HCT116 (cell line): ENCODE data around the gene BTNL8.

Experiments
- JUND ChIP-seq: IDR thresholded peaks from 2 replicates; pipeline ENCODE4 v1.6.1; 2012
- POLR2A ChIP-seq: IDR thresholded peaks from 2 replicates; pipeline ENCODE4 v1.7.0; 2011; ENCODE audit warnings: borderline replicate concordance; ENCODE audit not compliant: insufficient read depth, insufficient read length; ENCODE audit errors: extremely low read depth
- POLR2AphosphoS5 ChIP-seq: IDR thresholded peaks from 2 replicates; pipeline ENCODE4 v1.6.1; 2011; ENCODE audit warnings: mild to moderate bottlenecking, low read depth, low read length, moderate library complexity
- SRF ChIP-seq: IDR thresholded peaks from 2 replicates; pipeline ENCODE4 v1.6.1; 2012; ENCODE audit warnings: low read depth
- YY1 ChIP-seq: IDR thresholded peaks from 2 replicates; pipeline ENCODE4 v1.6.1; 2011; ENCODE audit warnings: low read length, low read depth, moderate library complexity, mild to moderate bottlenecking; ENCODE audit not compliant: insufficient replicate concordance; ENCODE audit errors: extremely low read depth
- TF ChIP-seq, protein P1 (sequence below), 3 experiments: fragments of 200-600 bp in 1 of 3; sonication (generic) in 1 of 3; IDR thresholded peaks in 2 of 3; conservative IDR thresholded peaks in 1 of 3; 2 replicates each; pipeline ENCODE4 v1.5.1; 2012 to 2017; ENCODE audit warnings: low read depth in 2 of 3, low read length in 2 of 3, antibody characterized with exemption in 1 of 3, borderline replicate concordance in 1 of 3, control low read depth in 1 of 3, mild to moderate bottlenecking in 1 of 3, mixed read lengths in 1 of 3, mixed run types in 1 of 3, moderate library complexity in 1 of 3; ENCODE audit not compliant: insufficient read depth in 1 of 3

DNA sequence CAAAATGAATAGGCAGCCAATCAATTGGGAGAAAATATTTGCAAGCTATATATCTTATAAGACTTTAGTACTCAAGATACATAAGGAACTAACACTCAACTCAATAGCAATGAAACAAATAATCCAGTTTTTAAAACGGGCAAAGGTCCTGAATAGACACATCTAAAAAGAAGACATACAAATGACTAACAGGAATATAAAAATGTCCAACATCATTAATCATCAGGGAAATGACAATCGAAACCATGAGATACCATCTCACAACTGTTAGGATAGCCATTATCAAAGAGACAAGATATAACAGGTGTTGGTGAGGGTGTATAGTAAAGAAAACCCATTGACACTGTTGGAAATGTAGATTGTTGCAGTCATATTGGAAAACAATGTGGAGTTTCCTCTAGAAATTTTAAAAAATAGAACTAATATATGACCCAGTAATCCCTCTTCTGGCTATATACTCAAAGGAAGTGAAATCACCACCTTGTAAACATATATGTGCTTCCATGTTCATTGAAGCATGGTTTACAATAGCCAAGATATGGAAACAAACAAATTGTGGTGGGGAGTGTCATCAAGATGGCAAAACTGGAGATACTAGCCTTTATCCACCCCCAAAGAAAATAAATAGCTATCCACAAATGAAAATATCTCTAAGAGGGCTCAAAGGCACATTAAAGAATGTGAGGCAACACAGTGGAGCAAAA lies 75.8 kb downstream of the BTNL8 start:
- TF ChIP-seq, protein P1, sequence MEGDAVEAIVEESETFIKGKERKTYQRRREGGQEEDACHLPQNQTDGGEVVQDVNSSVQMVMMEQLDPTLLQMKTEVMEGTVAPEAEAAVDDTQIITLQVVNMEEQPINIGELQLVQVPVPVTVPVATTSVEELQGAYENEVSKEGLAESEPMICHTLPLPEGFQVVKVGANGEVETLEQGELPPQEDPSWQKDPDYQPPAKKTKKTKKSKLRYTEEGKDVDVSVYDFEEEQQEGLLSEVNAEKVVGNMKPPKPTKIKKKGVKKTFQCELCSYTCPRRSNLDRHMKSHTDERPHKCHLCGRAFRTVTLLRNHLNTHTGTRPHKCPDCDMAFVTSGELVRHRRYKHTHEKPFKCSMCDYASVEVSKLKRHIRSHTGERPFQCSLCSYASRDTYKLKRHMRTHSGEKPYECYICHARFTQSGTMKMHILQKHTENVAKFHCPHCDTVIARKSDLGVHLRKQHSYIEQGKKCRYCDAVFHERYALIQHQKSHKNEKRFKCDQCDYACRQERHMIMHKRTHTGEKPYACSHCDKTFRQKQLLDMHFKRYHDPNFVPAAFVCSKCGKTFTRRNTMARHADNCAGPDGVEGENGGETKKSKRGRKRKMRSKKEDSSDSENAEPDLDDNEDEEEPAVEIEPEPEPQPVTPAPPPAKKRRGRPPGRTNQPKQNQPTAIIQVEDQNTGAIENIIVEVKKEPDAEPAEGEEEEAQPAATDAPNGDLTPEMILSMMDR (IDR thresholded peaks at IDR 0.05 in 2 of 3, conservative IDR thresholded peaks at IDR 0.05 in 1 of 3; ENCODE audit: borderline replicate concordance in 1 of 3, insufficient read depth in 1 of 3, low read depth in 2 of 3, low read length in 2 of 3), result no peak
- no peak for TF ChIP-seq YY1
- no peak for TF ChIP-seq JUND
- no peak for TF ChIP-seq SRF
- no peak for TF ChIP-seq POLR2AphosphoS5
- no peak for TF ChIP-seq POLR2A
